ENCODE measurements around the gene ZC3HAV1.

GRCh38 chr7:139071680-139072079, 37.8 kb downstream of the ZC3HAV1 start:
- no peak for TF ChIP-seq CTCF (conservative IDR thresholded peaks at IDR 0.05; ENCODE audit: low read length)
- no peak for TF ChIP-seq EZH2phosphoT487 (IDR thresholded peaks at IDR 0.05; ENCODE audit: borderline replicate concordance, low read depth, low read length)

All from OCI-LY7 (cell line).